Measurements from ENCODE around the gene IGFL2. TPM values are rescaled to one million over a fixed set of nuclear protein-coding genes. Genes with fewer than 3 reads are reported as not detected.

Gene IGFL2
- total RNA-seq, 4 donors from 2014 or later: 0.61 TPM; not detected in 3

GRCh38 chr19:46111376-46111775 lies 36.7 kb upstream of the IGFL2 start:
- Histone ChIP-seq H3K36me3 (no peaks in the 10 kb centered on the region), H3K9me3 (no peaks in the 10 kb centered on the region), H3K4me3 (no peak overlapping the region), H3K27me3 (no peaks in the 10 kb centered on the region), H3K27ac (no peak overlapping the region), H3K4me1 (no peaks in the 10 kb centered on the region)
- intact Hi-C loops (cut with DNase I; ENCODE audit: low total_unique reads): no loop called here
- TF ChIP-seq, protein P1, sequence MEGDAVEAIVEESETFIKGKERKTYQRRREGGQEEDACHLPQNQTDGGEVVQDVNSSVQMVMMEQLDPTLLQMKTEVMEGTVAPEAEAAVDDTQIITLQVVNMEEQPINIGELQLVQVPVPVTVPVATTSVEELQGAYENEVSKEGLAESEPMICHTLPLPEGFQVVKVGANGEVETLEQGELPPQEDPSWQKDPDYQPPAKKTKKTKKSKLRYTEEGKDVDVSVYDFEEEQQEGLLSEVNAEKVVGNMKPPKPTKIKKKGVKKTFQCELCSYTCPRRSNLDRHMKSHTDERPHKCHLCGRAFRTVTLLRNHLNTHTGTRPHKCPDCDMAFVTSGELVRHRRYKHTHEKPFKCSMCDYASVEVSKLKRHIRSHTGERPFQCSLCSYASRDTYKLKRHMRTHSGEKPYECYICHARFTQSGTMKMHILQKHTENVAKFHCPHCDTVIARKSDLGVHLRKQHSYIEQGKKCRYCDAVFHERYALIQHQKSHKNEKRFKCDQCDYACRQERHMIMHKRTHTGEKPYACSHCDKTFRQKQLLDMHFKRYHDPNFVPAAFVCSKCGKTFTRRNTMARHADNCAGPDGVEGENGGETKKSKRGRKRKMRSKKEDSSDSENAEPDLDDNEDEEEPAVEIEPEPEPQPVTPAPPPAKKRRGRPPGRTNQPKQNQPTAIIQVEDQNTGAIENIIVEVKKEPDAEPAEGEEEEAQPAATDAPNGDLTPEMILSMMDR (IDR thresholded peaks at IDR 0.05): no peak
- no peak for TF ChIP-seq POLR2A (IDR thresholded peaks at IDR 0.05)
- DNase-seq: no peak

DNA sequence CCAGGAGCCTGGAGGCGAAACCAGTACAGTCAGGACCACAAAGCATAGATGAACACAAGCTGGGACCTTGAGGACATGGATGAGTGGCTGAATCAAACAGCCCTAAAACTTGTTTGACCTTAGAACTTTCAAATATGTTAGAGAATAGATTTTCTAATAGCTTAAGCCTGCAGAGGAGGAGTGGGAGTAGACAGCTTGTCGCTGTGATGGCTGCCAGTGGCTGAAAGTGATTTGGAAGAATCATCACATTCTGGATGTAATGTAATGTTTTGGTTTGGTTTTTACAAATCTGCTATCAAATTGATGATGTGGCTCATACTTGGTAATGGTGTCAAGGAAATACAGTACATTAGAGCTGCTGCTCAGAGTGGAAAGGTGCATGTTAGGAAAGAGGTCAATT lies 35.5 kb upstream of the IGFL2 start:
- no peak for DNase-seq
- H3K4me1 ChIP-seq: no peaks in the 10 kb centered on the region
- no peak for TF ChIP-seq POLR2A (IDR thresholded peaks at IDR 0.05)
- TF ChIP-seq, protein P1 (IDR thresholded peaks at IDR 0.05): no peak
- peak overlapping the region in 1 of 2 donors; percentile 74 for H3K27ac ChIP-seq
- H3K4me3 ChIP-seq: no peak overlapping the region
- intact Hi-C loops (cut with DNase I; ENCODE audit: low total_unique reads): no loop called here
- H3K9me3 ChIP-seq: no peaks in the 10 kb centered on the region
- no peaks in the 10 kb centered on the region for H3K27me3 ChIP-seq
- H3K36me3 ChIP-seq: no peaks in the 10 kb centered on the region

DNA sequence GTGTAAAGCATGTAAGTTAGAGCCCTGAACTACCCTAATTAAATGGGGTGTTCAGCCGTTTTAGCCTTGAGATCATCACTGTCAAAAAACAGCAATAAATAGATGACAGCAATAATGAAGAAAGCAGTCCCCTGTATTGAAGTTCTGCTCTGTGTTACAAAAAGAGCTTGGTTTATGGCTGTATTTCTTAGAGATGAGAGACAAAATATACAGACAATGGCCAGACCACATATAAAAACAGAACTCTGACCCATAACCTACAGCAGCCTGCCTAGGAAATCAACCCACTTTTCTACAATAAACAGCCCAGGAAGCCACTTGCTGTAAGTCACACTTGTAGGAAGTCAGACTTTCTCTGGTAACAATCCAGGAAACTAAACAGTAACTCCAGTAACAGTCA lies 34.3 kb upstream of the IGFL2 start:
- H3K27me3 ChIP-seq: no peaks in the 10 kb centered on the region
- intact Hi-C loops (cut with DNase I; ENCODE audit: low total_unique reads): no loop called here
- TF ChIP-seq, protein P1 (IDR thresholded peaks at IDR 0.05): no peak
- no peak for TF ChIP-seq POLR2A (IDR thresholded peaks at IDR 0.05)
- no peak for DNase-seq
- H3K9me3 ChIP-seq: no peaks in the 10 kb centered on the region
- H3K4me3 ChIP-seq: no peak overlapping the region
- peak overlapping the region; percentile 53 to 74 for H3K27ac ChIP-seq
- H3K4me1 ChIP-seq: no peaks in the 10 kb centered on the region
- no peaks in the 10 kb centered on the region for H3K36me3 ChIP-seq

DNA sequence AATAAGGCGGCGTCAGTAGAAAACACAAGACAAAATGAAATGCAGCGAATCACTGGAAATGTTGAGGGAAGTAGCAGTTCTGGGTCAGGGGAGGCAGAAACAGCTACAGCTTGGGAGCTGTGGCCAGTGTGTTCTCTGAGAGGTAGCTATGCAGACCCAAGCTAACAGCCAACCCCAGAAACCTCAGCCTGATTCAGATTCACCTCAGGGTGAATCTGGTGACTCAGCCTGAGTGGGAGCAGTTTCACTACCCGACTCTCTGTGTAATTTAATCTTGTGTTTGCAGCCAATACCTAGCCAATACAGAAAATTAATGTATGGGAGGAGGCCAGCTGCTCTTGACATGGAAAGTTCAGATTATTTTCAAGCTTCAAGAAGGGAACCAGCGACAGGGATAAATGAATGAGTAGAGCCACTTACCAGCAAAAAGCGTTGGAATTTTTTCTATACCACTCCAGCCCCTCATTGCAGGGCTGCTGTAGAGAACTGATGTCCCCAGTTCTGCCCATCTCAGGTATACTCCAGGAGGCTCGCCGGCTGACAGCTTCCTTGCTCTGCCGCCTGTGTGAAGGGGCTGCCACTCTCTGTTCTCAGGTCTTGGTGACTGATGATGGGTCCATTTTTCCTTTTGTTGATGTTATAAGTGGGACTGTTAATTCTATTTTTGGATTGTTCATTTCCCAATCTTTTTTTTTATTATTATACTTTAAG lies 32.5 kb upstream of the IGFL2 start:
- Histone ChIP-seq H3K4me3 (no peak overlapping the region), H3K27ac (peak overlapping the region; percentile 53 to 74), H3K9me3 (no peaks in the 10 kb centered on the region), H3K36me3 (no peaks in the 10 kb centered on the region), H3K27me3 (no peaks in the 10 kb centered on the region), H3K4me1 (no peaks in the 10 kb centered on the region)
- DNase-seq: peak; percentile 26 to 50
- no peak for TF ChIP-seq POLR2A (IDR thresholded peaks at IDR 0.05)
- TF ChIP-seq, protein P1 (IDR thresholded peaks at IDR 0.05): no peak
- intact Hi-C loops (cut with DNase I; ENCODE audit: low total_unique reads): no loop called here

DNA sequence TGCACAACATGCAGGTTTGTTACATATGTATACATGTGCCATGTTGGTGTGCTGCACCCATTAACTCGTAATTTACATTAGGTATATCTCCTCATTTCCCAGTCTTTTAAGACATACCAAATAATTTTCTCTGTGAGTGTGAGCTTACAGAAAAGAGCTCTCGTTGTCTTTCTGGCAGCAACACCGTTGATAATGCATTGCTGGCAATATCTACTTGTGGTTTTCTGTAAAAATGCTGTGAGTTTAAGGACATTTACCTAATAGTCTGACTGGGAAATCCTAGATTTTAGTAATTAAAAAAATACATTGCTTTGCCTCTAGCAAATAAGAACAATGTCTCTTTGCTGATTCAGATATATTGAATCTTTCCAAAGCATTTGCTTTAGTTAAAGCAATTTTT lies 31.9 kb upstream of the IGFL2 start:
- Histone ChIP-seq H3K27me3 (no peaks in the 10 kb centered on the region), H3K36me3 (no peaks in the 10 kb centered on the region), H3K9me3 (no peaks in the 10 kb centered on the region), H3K4me1 (no peaks in the 10 kb centered on the region), H3K27ac (peak overlapping the region; percentile 53 to 74), H3K4me3 (no peak overlapping the region)
- no peak for TF ChIP-seq POLR2A (IDR thresholded peaks at IDR 0.05)
- TF ChIP-seq, protein P1 (IDR thresholded peaks at IDR 0.05): no peak
- DNase-seq: no peak
- intact Hi-C loops (cut with DNase I; ENCODE audit: low total_unique reads): no loop called here
